H1 (cell line): ENCODE data around the gene ZNF513. TPM values are rescaled to one million over a fixed set of nuclear protein-coding genes. Genes with fewer than 3 reads are reported as not detected.

Source experiments
- CTCF ChIA-PET: fragments of 300-600 bp; sonication (Branson Sonifier 250); formaldehyde crosslinking; loops from one replicate; lab custom pipeline; 2021; ENCODE audit not compliant: partially characterized antibody; lab: Charles Lee
- POLR2A ChIA-PET: fragments of 300-600 bp; sonication (Branson Sonifier 250); formaldehyde crosslinking; loops from one replicate; lab custom pipeline; 2021; ENCODE audit warnings: inconsistent platforms; ENCODE audit not compliant: partially characterized antibody; lab: Charles Lee
- DNase-seq, 2 experiments: peaks; one replicate each; pipeline versions ENCODE4 v3.0.0 to v3.0.0-alpha.2; 2010 to 2022; ENCODE audit warnings: low spot score in 2 of 2, low read depth in 1 of 2, mixed read lengths in 1 of 2
- FAIRE-seq: peaks from 2 replicates; lab custom pipeline; 2011; peaks lifted over from hg19 to GRCh38; lab: Jason Lieb, UNC
- H2AFZ ChIP-seq: 2 replicates; pipeline ENCODE4 v1.8.1; 2012; ENCODE audit warnings: low read length, inconsistent platforms
- H2AK5ac ChIP-seq: 2 replicates; pipeline ENCODE4 v1.6.1; 2013; ENCODE audit warnings: low read depth, low read length
- H2BK120ac ChIP-seq: replicated peaks from 2 replicates; pipeline ENCODE3; 2013; ENCODE audit warnings: low read depth, low read length, inconsistent platforms
- H2BK12ac ChIP-seq: 2 replicates; pipeline ENCODE4 v1.6.1; 2013; ENCODE audit warnings: low read depth, low read length
- H2BK15ac ChIP-seq: 2 replicates; pipeline ENCODE4 v1.6.1; 2013; ENCODE audit warnings: low read length
- H2BK20ac ChIP-seq: 2 replicates; pipeline ENCODE4 v1.6.1; 2013; ENCODE audit warnings: low read length
- H2BK5ac ChIP-seq: 2 replicates; pipeline ENCODE4 v1.6.1; 2013; ENCODE audit warnings: low read depth, low read length
- H3K14ac ChIP-seq: 2 replicates; pipeline ENCODE4 v1.6.1; 2013; ENCODE audit warnings: inconsistent platforms; ENCODE audit not compliant: insufficient read length
- H3K18ac ChIP-seq: 2 replicates; pipeline ENCODE4 v1.6.1; 2013; ENCODE audit warnings: low read length; ENCODE audit errors: extremely low read depth
- H3K23ac ChIP-seq: 2 replicates; pipeline ENCODE4 v1.6.1; 2013; ENCODE audit warnings: inconsistent platforms; ENCODE audit not compliant: insufficient read length
- H3K23me2 ChIP-seq: 2 replicates; pipeline ENCODE4 v1.6.1; 2013; ENCODE audit warnings: low read depth, low read length
- H3K27ac ChIP-seq: 2 replicates; pipeline ENCODE4 v1.6.1; 2011; ENCODE audit warnings: low read depth, low read length, inconsistent platforms
- H3K27me3 ChIP-seq, 4 experiments: replicated peaks in 1 of 4; 1 replicate in 1 of 4; 2 replicates in 3 of 4; pipeline versions ENCODE4 v1.6.1 to v1.8.1; 2011 to 2013; ENCODE audit warnings: low read length in 3 of 4, mild to moderate bottlenecking in 3 of 4, inconsistent platforms in 2 of 4, mixed read lengths in 2 of 4, moderate library complexity in 1 of 4; ENCODE audit not compliant: control insufficient read depth in 3 of 4, insufficient read depth in 3 of 4; ENCODE audit errors: extremely low read depth in 1 of 4
- H3K36me3 ChIP-seq, 4 experiments: 2 replicates each; pipeline versions ENCODE4 v1.6.1 to v1.8.1; 2011 to 2013; ENCODE audit warnings: mild to moderate bottlenecking in 4 of 4, low read length in 3 of 4, moderate library complexity in 2 of 4, control low read depth in 1 of 4, inconsistent platforms in 1 of 4; ENCODE audit not compliant: insufficient read depth in 4 of 4, control insufficient read depth in 2 of 4
- H3K4ac ChIP-seq: replicated peaks from 2 replicates; pipeline ENCODE3; 2013; ENCODE audit warnings: low read length, low read depth, mixed read lengths, inconsistent platforms; ENCODE audit not compliant: insufficient read length
- H3K4me1 ChIP-seq, 4 experiments: replicated peaks in 1 of 4; 1 replicate in 1 of 4; 2 replicates in 3 of 4; pipeline versions ENCODE4 v1.6.1 to v1.8.1; 2011 to 2013; ENCODE audit warnings: low read length in 3 of 4, inconsistent platforms in 2 of 4, mixed read lengths in 1 of 4; ENCODE audit not compliant: insufficient read depth in 4 of 4, control insufficient read depth in 3 of 4
- H3K4me2 ChIP-seq, 2 experiments: 2 replicates each; pipeline versions ENCODE4 v1.6.1 to v1.8.1; 2011 to 2013; ENCODE audit warnings: low read depth in 2 of 2, low read length in 2 of 2, control low read depth in 1 of 2, inconsistent platforms in 1 of 2, mild to moderate bottlenecking in 1 of 2; ENCODE audit not compliant: insufficient read depth in 1 of 2
- H3K4me3 ChIP-seq, 4 experiments: fragments of 200-600, 300-600 bp in 1 of 4; sonication (generic), shearing (Covaris generic), sonication (Bioruptor Twin) in 1 of 4; 2 replicates each; pipeline versions ENCODE4 v1.5.1 to v1.8.1; 2011 to 2016; ENCODE audit warnings: low read length in 4 of 4, low read depth in 3 of 4, control low read depth in 2 of 4, inconsistent platforms in 2 of 4, mild to moderate bottlenecking in 2 of 4, mixed read lengths in 1 of 4, moderate library complexity in 1 of 4; ENCODE audit not compliant: insufficient read depth in 2 of 4; ENCODE audit errors: extremely low read depth in 1 of 4
- H3K56ac ChIP-seq: replicated peaks from 2 replicates; pipeline ENCODE3; 2013; ENCODE audit warnings: low read depth, mild to moderate bottlenecking, mixed read lengths, low read length, inconsistent platforms; ENCODE audit not compliant: insufficient read length
- H3K79me1 ChIP-seq: 2 replicates; pipeline ENCODE4 v1.6.1; 2013; ENCODE audit warnings: low read depth, low read length, control low read depth
- H3K79me2 ChIP-seq, 2 experiments: 2 replicates each; pipeline versions ENCODE4 v1.6.1 to v1.8.1; 2012 to 2013; ENCODE audit warnings: low read length in 2 of 2, mild to moderate bottlenecking in 2 of 2, inconsistent platforms in 1 of 2; ENCODE audit not compliant: insufficient read depth in 2 of 2, control insufficient read depth in 1 of 2
- H3K9ac ChIP-seq, 4 experiments: replicated peaks in 1 of 4; 1 replicate in 1 of 4; 2 replicates in 3 of 4; pipeline versions ENCODE4 v1.6.1 to v1.8.1; 2011 to 2013; ENCODE audit warnings: low read depth in 3 of 4, low read length in 3 of 4, control low read depth in 2 of 4, mild to moderate bottlenecking in 2 of 4, moderate library complexity in 2 of 4, inconsistent platforms in 1 of 4; ENCODE audit errors: extremely low read depth in 1 of 4
- H3K9me3 ChIP-seq, 2 experiments: 2 replicates each; pipeline versions ENCODE4 v1.6.1 to v1.8.1; 2012 to 2013; ENCODE audit warnings: mild to moderate bottlenecking in 2 of 2, moderate library complexity in 2 of 2, control low read depth in 1 of 2, inconsistent platforms in 1 of 2, low read depth in 1 of 2, low read length in 1 of 2, mixed read lengths in 1 of 2; ENCODE audit not compliant: insufficient read depth in 2 of 2
- H4K20me1 ChIP-seq, 2 experiments: replicated peaks in 1 of 2; 2 replicates each; pipeline versions ENCODE3 to v1.8.1; 2011 to 2013; ENCODE audit warnings: inconsistent platforms in 2 of 2, low read length in 2 of 2, mild to moderate bottlenecking in 1 of 2; ENCODE audit not compliant: insufficient read depth in 2 of 2, control insufficient read depth in 1 of 2
- H4K5ac ChIP-seq: 2 replicates; pipeline ENCODE4 v1.6.1; 2013; ENCODE audit warnings: low read length, low read depth, mixed read lengths, inconsistent platforms; ENCODE audit not compliant: insufficient read length
- H4K8ac ChIP-seq: 2 replicates; pipeline ENCODE4 v1.8.0; 2013; ENCODE audit warnings: mild to moderate bottlenecking, moderate library complexity, low read length, inconsistent platforms; ENCODE audit not compliant: insufficient read depth; ENCODE audit errors: extremely low read depth
- H4K91ac ChIP-seq: replicated peaks from 2 replicates; pipeline ENCODE3; 2013; ENCODE audit warnings: low read length, mixed read lengths, inconsistent platforms; ENCODE audit not compliant: insufficient read length
- POLR2AphosphoS5 ChIP-seq: IDR thresholded peaks from 2 replicates; pipeline ENCODE4 v1.6.1; 2011; ENCODE audit warnings: low read depth, low read length
- YY1 ChIP-seq: IDR thresholded peaks from 2 replicates; pipeline ENCODE4 v1.6.1; 2011; ENCODE audit warnings: low read depth, mild to moderate bottlenecking, low read length
- WGBS, 2 experiments: shearing (Covaris generic) in 1 of 2; methylation state at CpG; one replicate each; pipeline versions ENCODE4 v1.1.6 to v1.1.7; 2013 to 2015; ENCODE audit warnings: low lambda C conversion rate in 2 of 2, mixed read lengths in 2 of 2, inconsistent platforms in 1 of 2, low coverage in 1 of 2, missing lambda C conversion rate in 1 of 2; ENCODE audit not compliant: insufficient replicate concordance in 2 of 2, insufficient coverage in 1 of 2, insufficient read length in 1 of 2; ENCODE audit errors: extremely low coverage in 1 of 2, missing lambda C conversion rate in 1 of 2; 5-methylcytosine and 5-hydroxymethylcytosine counted together
- polyA plus RNA-seq, 7 experiments: library from polyadenylated mRNA; depleted of rRNA in 3 of 7; stranded (reverse) in 5 of 7; unstranded in 2 of 7; fragments of >200 nt in 5 of 7; fragments of 200-250 nt in 2 of 7; gene quantifications; 1 replicate in 5 of 7; 2 replicates in 1 of 7; 4 replicates in 1 of 7; pipeline versions ENCODE4 v1.2.1 to v1.2.3, GENCODE V29; 2011 to 2013; ENCODE audit warnings: missing spikeins in 2 of 7, mixed read lengths in 2 of 7
- total RNA-seq: library from RNA; stranded (reverse); fragmentation: NEBNext Ultra II Directional; extraction: Animal tissue kit (Norgen Biotek cat#: 25700); gene quantifications from 2 replicates; pipeline ENCODE4 v1.2.1, GENCODE V29; 2021

ZNF513 gene
- total and polyA plus RNA-seq, 2 of the 8 experiments (the other 6 are each of a cell fraction or from before 2014, with no cell fraction given) = 17.3 to 29.5 TPM

- no peak for FAIRE-seq
- no peak overlapping the region for H2AFZ ChIP-seq
- H3K4ac ChIP-seq = no peak overlapping the region
- no peak overlapping the region for H3K4me2 ChIP-seq
- no peak overlapping the region for H2BK20ac ChIP-seq
- TF ChIP-seq POLR2AphosphoS5 (peak; percentile 26; the same call in 1 of the 2 replicates), YY1 (no peak)
- no peak overlapping the region for H4K5ac ChIP-seq
- peaks cover 29 to 52% (median 42%) of the 10 kb centered on the region in 4 experiments for H3K36me3 ChIP-seq
- no peak overlapping the region for H3K14ac ChIP-seq
- H3K23ac ChIP-seq = no peak overlapping the region
- CTCF ChIA-PET = interaction anchor here (1.2 to 1.4 kb wide), 2 partner anchors 17 to 91 kb away, joined by 3 to 4 read pairs; partner anchors contain the start of genes GTF3C2 and TRIM54
- H2BK5ac ChIP-seq = no peak overlapping the region
- H3K79me1 ChIP-seq = peaks cover 6% of the 10 kb centered on the region
- peaks cover 0 to 7% (median 2%) of the 10 kb centered on the region in 4 experiments; a peak in 5 of 7 replicates for H3K4me1 ChIP-seq
- no peak overlapping the region for H3K9ac ChIP-seq
- WGBS, 2 experiments = 88% methylated on average over 5 of the region's 5 CpGs; no CpG with 5 or more reads in 1 of the 2 experiments
- H4K8ac ChIP-seq = no peak overlapping the region
- no peak overlapping the region for H2BK15ac ChIP-seq
- no peak overlapping the region for H3K56ac ChIP-seq
- peaks cover 3 to 18% of the 10 kb centered on the region in 2 experiments for H4K20me1 ChIP-seq
- H2AK5ac ChIP-seq = no peak overlapping the region
- POLR2A ChIA-PET = interaction anchor here (0.9 to 9.5 kb wide), 7 partner anchors 7 to 220 kb away, joined by 3 to 135 read pairs (median 18); partner anchors contain the start of genes EIF2B4, GTF3C2, MPV17 and ZNF513
- H3K9me3 ChIP-seq = no peaks in the 10 kb centered on the region
- H3K4me3 ChIP-seq = no peak overlapping the region
- H4K91ac ChIP-seq = no peak overlapping the region
- no peak overlapping the region for H2BK12ac ChIP-seq
- H3K23me2 ChIP-seq = peaks cover 8% of the 10 kb centered on the region
- no peaks in the 10 kb centered on the region for H3K27me3 ChIP-seq
- H3K18ac ChIP-seq = no peak overlapping the region
- H3K79me2 ChIP-seq = peaks cover 2 to 21% of the 10 kb centered on the region in 2 experiments; a peak in 3 of 4 replicates
- no peak overlapping the region for H2BK120ac ChIP-seq
- no peak for DNase-seq
- no peak overlapping the region for H3K27ac ChIP-seq
Observed at GRCh38 chr2:27373567-27373966, 7.0 kb downstream of the ZNF513 start.
